HG03457 (cell line): ENCODE data around the gene FAM72A.
"Not testable (repeated sequence)": the region's sequence is repeated elsewhere in the genome, so short reads cannot be mapped to it uniquely, and the experiment has no call there.

Source experiments
- ATAC-seq: cut with Tn5 transposase; IDR thresholded peaks from one replicate; pipeline ENCODE4 v1.9.1; 2021; ENCODE audit warnings: moderate number of reproducible peaks; ENCODE audit not compliant: unreplicated experiment

FAM72A gene

DNA sequence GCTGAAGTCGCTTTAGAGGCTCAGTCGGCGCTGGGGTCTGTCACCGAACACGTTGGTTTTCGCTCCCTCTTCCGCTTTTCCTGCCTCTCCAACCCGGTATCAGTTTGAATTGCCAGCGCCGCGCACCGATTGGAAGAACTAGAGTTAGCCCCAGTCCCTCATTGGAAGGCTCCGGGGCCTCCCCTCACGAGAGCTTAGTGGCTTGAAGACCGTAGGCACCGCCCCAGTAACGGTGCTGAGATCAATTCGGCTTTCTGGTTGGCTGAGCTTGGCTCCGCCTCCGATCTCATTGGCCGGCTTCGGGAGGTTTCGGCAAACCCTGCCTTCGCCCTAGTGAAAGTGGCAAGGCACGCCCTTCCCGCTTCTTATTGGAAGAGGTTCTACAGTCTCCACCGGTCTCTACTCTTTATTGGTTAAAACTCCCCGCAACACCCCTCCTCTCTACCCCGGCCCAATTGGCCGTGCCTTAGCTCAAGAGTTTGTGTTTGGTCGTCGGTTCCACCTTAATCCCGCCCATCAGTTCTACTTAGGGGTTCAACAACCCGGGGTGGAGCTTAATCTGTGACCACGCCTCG lies at the start of gene FAM72A:
FAM72A (minus strand) TSS at position 51 of the 575 bp plus-strand sequence. CDS start 814 bp downstream, outside the sequence.
- peak; percentile 79 for ATAC-seq

GRCh38 chr1:206250953-206251681 lies 48.5 kb upstream of the FAM72A start:
- ATAC-seq: not testable (repeated sequence)

GRCh38 chr1:206246129-206246886 lies 43.7 kb upstream of the FAM72A start:
- ATAC-seq: not testable (repeated sequence)

DNA sequence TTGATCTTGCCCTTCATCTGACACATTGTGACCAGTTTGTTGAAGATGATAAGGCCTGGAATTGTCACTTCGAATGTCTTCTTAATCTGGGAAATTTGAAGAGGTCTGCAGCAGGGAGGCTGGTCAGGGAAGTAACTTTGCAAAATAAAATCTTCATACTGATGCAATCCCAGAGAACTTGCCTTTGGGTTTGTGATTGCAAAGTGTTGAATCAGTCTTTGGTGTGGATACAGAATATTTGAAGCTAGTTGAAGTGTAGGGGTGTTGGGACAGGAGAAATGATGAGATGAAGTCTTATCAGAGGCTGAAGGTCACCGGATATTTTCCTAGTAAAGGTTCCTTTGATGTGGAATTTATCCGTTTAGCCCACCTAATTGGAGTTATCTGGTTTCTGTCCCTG lies 42.8 kb upstream of the FAM72A start:
- ATAC-seq: not testable (repeated sequence)

DNA sequence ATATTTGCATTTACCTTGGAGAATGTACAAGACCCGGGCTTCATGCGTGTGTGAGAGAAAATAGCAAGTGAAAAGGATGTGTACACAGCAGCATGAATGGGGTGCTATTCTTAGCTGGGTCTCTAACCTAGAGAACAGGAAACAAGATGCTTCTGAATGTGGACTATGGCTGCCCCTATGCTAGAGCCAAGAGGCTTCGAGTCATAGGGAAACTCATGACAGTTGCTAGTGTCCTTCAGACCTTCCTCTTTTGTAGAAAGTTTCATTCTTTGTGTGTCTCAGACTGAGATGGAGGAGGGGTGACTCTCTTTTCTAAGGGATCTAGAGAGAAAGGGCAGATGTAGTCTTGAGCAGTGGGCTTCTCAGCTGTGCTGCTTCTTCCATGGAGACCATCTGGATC lies 40.7 kb upstream of the FAM72A start:
- peak; percentile 95 for ATAC-seq

GRCh38 chr1:206240288-206240687 lies 37.6 kb upstream of the FAM72A start:
- ATAC-seq: not testable (repeated sequence)

DNA sequence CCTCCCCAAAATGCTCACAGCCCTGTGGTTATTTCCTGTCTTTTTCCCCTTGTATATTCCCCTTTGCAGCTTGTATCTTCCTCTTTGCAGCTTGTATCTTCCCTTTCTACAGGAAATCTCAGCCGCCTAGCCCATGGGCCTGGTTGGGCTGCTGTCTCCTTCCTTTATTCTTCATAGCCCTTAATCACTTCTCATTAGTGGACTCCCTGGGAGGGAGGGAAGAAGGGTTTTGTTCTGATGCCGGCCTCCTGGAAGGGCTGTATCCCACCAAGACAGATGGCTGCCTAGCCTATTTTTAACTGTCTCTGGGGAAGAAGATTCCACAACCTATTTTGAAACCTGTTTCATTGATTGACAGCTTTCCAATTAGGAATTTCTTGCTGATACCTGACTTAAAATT lies 32.6 kb upstream of the FAM72A start:
- not testable (repeated sequence) for ATAC-seq

DNA sequence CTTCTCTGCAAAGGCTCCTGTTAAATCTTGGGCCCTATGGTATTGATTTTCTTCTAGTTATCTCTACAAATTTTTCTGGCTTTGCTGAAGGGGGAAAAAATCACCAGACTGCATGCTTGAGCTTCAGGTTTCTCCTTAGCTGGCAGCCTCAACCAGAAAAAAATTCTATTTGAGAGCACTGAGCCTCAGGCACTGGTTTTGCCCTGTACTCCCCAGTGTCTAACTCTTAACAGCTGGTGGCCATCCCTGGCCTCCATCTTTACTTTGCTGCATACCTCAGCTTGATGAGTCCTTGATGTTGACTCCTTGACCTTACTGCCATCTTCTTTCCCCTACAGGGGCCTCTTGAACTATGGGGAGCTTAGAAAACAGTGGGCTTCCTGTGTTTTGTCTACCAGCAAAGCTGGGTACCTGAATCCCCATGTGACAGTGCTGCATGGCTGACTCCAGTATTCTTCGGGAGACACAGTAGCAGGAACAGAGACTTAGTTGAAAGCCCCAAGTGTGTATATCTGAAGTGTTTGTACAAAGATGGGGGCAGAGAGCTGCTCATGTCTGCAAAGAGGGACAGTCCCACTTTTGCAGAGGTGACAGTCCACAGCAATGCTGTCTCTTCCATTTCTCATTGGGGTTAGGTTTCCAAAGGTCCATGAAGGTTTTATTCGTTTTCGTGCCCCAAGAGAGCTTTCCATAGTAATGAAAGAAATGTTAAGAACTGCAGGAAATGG lies 31.7 kb upstream of the FAM72A start:
- ATAC-seq: not testable (repeated sequence)

DNA sequence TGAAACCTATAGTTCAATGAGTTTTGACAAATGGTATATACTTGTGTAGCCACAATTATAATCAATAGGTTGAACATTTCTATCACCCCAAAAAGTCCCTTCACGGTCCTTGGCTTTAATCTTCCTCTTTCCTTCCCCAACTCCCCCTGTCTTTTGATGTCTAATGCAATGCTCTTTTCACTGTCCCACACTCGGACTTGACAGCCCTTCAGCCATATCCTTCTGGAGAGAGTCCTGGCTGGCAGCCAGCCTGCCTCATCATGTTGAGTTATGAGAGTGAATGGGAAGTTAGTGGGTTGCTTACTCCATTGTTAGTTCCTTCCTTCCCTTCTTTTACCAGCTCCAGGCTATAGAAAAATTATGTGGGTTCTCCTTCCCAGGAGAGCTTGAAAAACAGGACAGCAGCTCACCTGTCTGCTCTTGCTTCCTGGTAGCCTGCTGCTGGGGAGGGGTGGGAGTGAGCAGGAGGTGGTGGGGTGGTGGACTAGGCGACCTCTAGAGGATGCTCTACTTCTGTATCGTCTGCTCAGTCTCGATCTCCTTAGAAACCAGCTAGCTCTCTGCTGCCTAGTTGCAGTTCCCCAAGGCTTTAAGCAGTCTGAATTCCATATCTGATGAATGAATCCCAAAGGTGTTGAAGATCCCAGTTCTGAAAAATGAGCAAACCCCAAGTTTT lies 30.5 kb upstream of the FAM72A start:
- ATAC-seq: not testable (repeated sequence)

GRCh38 chr1:206231989-206232388 lies 29.4 kb upstream of the FAM72A start:
- ATAC-seq: not testable (repeated sequence)

DNA sequence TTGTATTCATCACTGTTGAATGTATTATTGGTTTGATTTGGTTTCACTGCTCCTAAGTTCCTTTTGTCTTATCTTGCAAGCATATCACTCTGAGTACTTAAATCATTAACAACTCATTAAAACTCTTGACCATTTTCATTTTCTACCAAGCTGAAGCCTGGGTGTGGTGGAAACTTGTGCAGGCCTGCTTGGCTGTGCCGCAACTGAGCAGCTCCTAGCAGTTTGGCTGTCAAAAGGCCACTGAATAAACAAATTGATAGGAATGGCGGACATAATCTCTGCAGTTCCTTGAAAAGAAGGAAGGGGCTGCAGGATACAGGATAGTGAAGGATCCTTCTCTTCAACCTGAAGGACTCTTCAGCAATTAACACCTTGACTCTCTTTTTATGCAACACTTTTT lies 26.6 kb upstream of the FAM72A start:
- ATAC-seq: not testable (repeated sequence)

GRCh38 chr1:206226886-206227285 lies 24.2 kb upstream of the FAM72A start:
- not testable (repeated sequence) for ATAC-seq

GRCh38 chr1:206225386-206225785 lies 22.7 kb upstream of the FAM72A start:
- ATAC-seq: not testable (repeated sequence)

GRCh38 chr1:206224190-206224776 lies 21.6 kb upstream of the FAM72A start:
- not testable (repeated sequence) for ATAC-seq

GRCh38 chr1:206221585-206221984 lies 18.9 kb upstream of the FAM72A start:
- not testable (repeated sequence) for ATAC-seq

DNA sequence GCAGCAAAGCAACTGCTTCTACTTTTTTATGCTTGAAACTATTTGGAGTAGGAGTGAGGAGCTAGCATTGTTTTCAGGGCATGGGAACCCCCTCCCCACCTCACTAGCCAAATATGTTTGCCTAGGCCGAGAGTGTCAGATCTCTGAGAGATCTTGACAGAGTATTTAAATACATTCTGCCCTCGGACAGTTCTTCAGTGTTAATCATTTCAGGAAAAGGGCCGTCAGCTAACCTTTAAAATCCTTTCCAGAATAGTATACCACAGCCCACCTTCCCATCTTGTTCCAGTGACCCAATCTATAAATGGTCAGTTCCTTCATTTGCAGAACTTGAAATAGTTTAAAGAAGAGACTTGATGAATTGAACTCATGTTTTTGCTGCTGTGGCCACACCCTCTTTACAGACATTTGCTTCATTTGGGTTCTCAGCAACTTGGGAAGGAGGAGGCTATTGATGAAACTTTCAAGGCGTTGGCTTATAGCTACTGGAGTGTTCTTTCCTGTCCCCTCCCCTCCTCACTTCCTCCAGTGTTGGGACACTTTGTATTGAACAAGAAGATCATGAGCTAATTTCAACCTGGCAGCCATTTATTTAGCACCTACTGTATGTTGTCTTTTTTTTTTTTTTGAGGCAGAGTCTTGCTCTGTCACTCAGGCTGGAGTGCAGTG lies 17.8 kb upstream of the FAM72A start:
- not testable (repeated sequence) for ATAC-seq

GRCh38 chr1:206219514-206220331 lies 17.1 kb upstream of the FAM72A start:
- not testable (repeated sequence) for ATAC-seq

GRCh38 chr1:206218765-206219164 lies 16.1 kb upstream of the FAM72A start:
- not testable (repeated sequence) for ATAC-seq

- not testable (repeated sequence) for ATAC-seq
Observed at GRCh38 chr1:206218285-206218684, 15.6 kb upstream of the FAM72A start.
